H1 (cell line): Measurements from ENCODE around the gene DHX38. TPM values are rescaled to one million over a fixed set of nuclear protein-coding genes. Genes with fewer than 3 reads are reported as not detected.

Source experiments
- CTCF ChIA-PET: fragments of 300-600 bp; sonication (Branson Sonifier 250); formaldehyde crosslinking; loops from one replicate; lab custom pipeline; 2021; ENCODE audit not compliant: partially characterized antibody; lab: Charles Lee
- POLR2A ChIA-PET: fragments of 300-600 bp; sonication (Branson Sonifier 250); formaldehyde crosslinking; loops from one replicate; lab custom pipeline; 2021; ENCODE audit warnings: inconsistent platforms; ENCODE audit not compliant: partially characterized antibody; lab: Charles Lee
- DNase-seq, 2 experiments: peaks; one replicate each; pipeline versions ENCODE4 v3.0.0 to v3.0.0-alpha.2; 2010 to 2022; ENCODE audit warnings: low spot score in 2 of 2, low read depth in 1 of 2, mixed read lengths in 1 of 2
- FAIRE-seq: peaks from 2 replicates; lab custom pipeline; 2011; peaks lifted over from hg19 to GRCh38; lab: Jason Lieb, UNC
- H2AFZ ChIP-seq: 2 replicates; pipeline ENCODE4 v1.8.1; 2012; ENCODE audit warnings: low read length, inconsistent platforms
- H2AK5ac ChIP-seq: 2 replicates; pipeline ENCODE4 v1.6.1; 2013; ENCODE audit warnings: low read depth, low read length
- H2BK120ac ChIP-seq: replicated peaks from 2 replicates; pipeline ENCODE3; 2013; ENCODE audit warnings: low read depth, low read length, inconsistent platforms
- H2BK12ac ChIP-seq: 2 replicates; pipeline ENCODE4 v1.6.1; 2013; ENCODE audit warnings: low read depth, low read length
- H2BK15ac ChIP-seq: 2 replicates; pipeline ENCODE4 v1.6.1; 2013; ENCODE audit warnings: low read length
- H2BK20ac ChIP-seq: 2 replicates; pipeline ENCODE4 v1.6.1; 2013; ENCODE audit warnings: low read length
- H2BK5ac ChIP-seq: 2 replicates; pipeline ENCODE4 v1.6.1; 2013; ENCODE audit warnings: low read depth, low read length
- H3K14ac ChIP-seq: 2 replicates; pipeline ENCODE4 v1.6.1; 2013; ENCODE audit warnings: inconsistent platforms; ENCODE audit not compliant: insufficient read length
- H3K18ac ChIP-seq: 2 replicates; pipeline ENCODE4 v1.6.1; 2013; ENCODE audit warnings: low read length; ENCODE audit errors: extremely low read depth
- H3K23ac ChIP-seq: 2 replicates; pipeline ENCODE4 v1.6.1; 2013; ENCODE audit warnings: inconsistent platforms; ENCODE audit not compliant: insufficient read length
- H3K23me2 ChIP-seq: 2 replicates; pipeline ENCODE4 v1.6.1; 2013; ENCODE audit warnings: low read depth, low read length
- H3K27ac ChIP-seq: 2 replicates; pipeline ENCODE4 v1.6.1; 2011; ENCODE audit warnings: low read depth, low read length, inconsistent platforms
- H3K27me3 ChIP-seq, 4 experiments: replicated peaks in 1 of 4; 1 replicate in 1 of 4; 2 replicates in 3 of 4; pipeline versions ENCODE4 v1.6.1 to v1.8.1; 2011 to 2013; ENCODE audit warnings: low read length in 3 of 4, mild to moderate bottlenecking in 3 of 4, inconsistent platforms in 2 of 4, mixed read lengths in 2 of 4, moderate library complexity in 1 of 4; ENCODE audit not compliant: control insufficient read depth in 3 of 4, insufficient read depth in 3 of 4; ENCODE audit errors: extremely low read depth in 1 of 4
- H3K36me3 ChIP-seq, 4 experiments: 2 replicates each; pipeline versions ENCODE4 v1.6.1 to v1.8.1; 2011 to 2013; ENCODE audit warnings: mild to moderate bottlenecking in 4 of 4, low read length in 3 of 4, moderate library complexity in 2 of 4, control low read depth in 1 of 4, inconsistent platforms in 1 of 4; ENCODE audit not compliant: insufficient read depth in 4 of 4, control insufficient read depth in 2 of 4
- H3K4ac ChIP-seq: replicated peaks from 2 replicates; pipeline ENCODE3; 2013; ENCODE audit warnings: low read length, low read depth, mixed read lengths, inconsistent platforms; ENCODE audit not compliant: insufficient read length
- H3K4me1 ChIP-seq, 4 experiments: replicated peaks in 1 of 4; 1 replicate in 1 of 4; 2 replicates in 3 of 4; pipeline versions ENCODE4 v1.6.1 to v1.8.1; 2011 to 2013; ENCODE audit warnings: low read length in 3 of 4, inconsistent platforms in 2 of 4, mixed read lengths in 1 of 4; ENCODE audit not compliant: insufficient read depth in 4 of 4, control insufficient read depth in 3 of 4
- H3K4me2 ChIP-seq, 2 experiments: 2 replicates each; pipeline versions ENCODE4 v1.6.1 to v1.8.1; 2011 to 2013; ENCODE audit warnings: low read depth in 2 of 2, low read length in 2 of 2, control low read depth in 1 of 2, inconsistent platforms in 1 of 2, mild to moderate bottlenecking in 1 of 2; ENCODE audit not compliant: insufficient read depth in 1 of 2
- H3K4me3 ChIP-seq, 4 experiments: fragments of 200-600, 300-600 bp in 1 of 4; sonication (generic), shearing (Covaris generic), sonication (Bioruptor Twin) in 1 of 4; 2 replicates each; pipeline versions ENCODE4 v1.5.1 to v1.8.1; 2011 to 2016; ENCODE audit warnings: low read length in 4 of 4, low read depth in 3 of 4, control low read depth in 2 of 4, inconsistent platforms in 2 of 4, mild to moderate bottlenecking in 2 of 4, mixed read lengths in 1 of 4, moderate library complexity in 1 of 4; ENCODE audit not compliant: insufficient read depth in 2 of 4; ENCODE audit errors: extremely low read depth in 1 of 4
- H3K56ac ChIP-seq: replicated peaks from 2 replicates; pipeline ENCODE3; 2013; ENCODE audit warnings: low read depth, mild to moderate bottlenecking, mixed read lengths, low read length, inconsistent platforms; ENCODE audit not compliant: insufficient read length
- H3K79me1 ChIP-seq: 2 replicates; pipeline ENCODE4 v1.6.1; 2013; ENCODE audit warnings: low read depth, low read length, control low read depth
- H3K79me2 ChIP-seq, 2 experiments: 2 replicates each; pipeline versions ENCODE4 v1.6.1 to v1.8.1; 2012 to 2013; ENCODE audit warnings: low read length in 2 of 2, mild to moderate bottlenecking in 2 of 2, inconsistent platforms in 1 of 2; ENCODE audit not compliant: insufficient read depth in 2 of 2, control insufficient read depth in 1 of 2
- H3K9ac ChIP-seq, 4 experiments: replicated peaks in 1 of 4; 1 replicate in 1 of 4; 2 replicates in 3 of 4; pipeline versions ENCODE4 v1.6.1 to v1.8.1; 2011 to 2013; ENCODE audit warnings: low read depth in 3 of 4, low read length in 3 of 4, control low read depth in 2 of 4, mild to moderate bottlenecking in 2 of 4, moderate library complexity in 2 of 4, inconsistent platforms in 1 of 4; ENCODE audit errors: extremely low read depth in 1 of 4
- H3K9me3 ChIP-seq, 2 experiments: 2 replicates each; pipeline versions ENCODE4 v1.6.1 to v1.8.1; 2012 to 2013; ENCODE audit warnings: mild to moderate bottlenecking in 2 of 2, moderate library complexity in 2 of 2, control low read depth in 1 of 2, inconsistent platforms in 1 of 2, low read depth in 1 of 2, low read length in 1 of 2, mixed read lengths in 1 of 2; ENCODE audit not compliant: insufficient read depth in 2 of 2
- H4K20me1 ChIP-seq, 2 experiments: replicated peaks in 1 of 2; 2 replicates each; pipeline versions ENCODE3 to v1.8.1; 2011 to 2013; ENCODE audit warnings: inconsistent platforms in 2 of 2, low read length in 2 of 2, mild to moderate bottlenecking in 1 of 2; ENCODE audit not compliant: insufficient read depth in 2 of 2, control insufficient read depth in 1 of 2
- H4K5ac ChIP-seq: 2 replicates; pipeline ENCODE4 v1.6.1; 2013; ENCODE audit warnings: low read length, low read depth, mixed read lengths, inconsistent platforms; ENCODE audit not compliant: insufficient read length
- H4K8ac ChIP-seq: 2 replicates; pipeline ENCODE4 v1.8.0; 2013; ENCODE audit warnings: mild to moderate bottlenecking, moderate library complexity, low read length, inconsistent platforms; ENCODE audit not compliant: insufficient read depth; ENCODE audit errors: extremely low read depth
- H4K91ac ChIP-seq: replicated peaks from 2 replicates; pipeline ENCODE3; 2013; ENCODE audit warnings: low read length, mixed read lengths, inconsistent platforms; ENCODE audit not compliant: insufficient read length
- CHD1 ChIP-seq: IDR thresholded peaks from 2 replicates; pipeline ENCODE4 v1.6.1; 2012; ENCODE audit warnings: low read depth, low read length, improper control_type of control experiment
- CTBP2 ChIP-seq: IDR thresholded peaks from 2 replicates; pipeline ENCODE4 v1.7.0; 2011; ENCODE audit warnings: borderline replicate concordance, mild to moderate bottlenecking, moderate library complexity, mixed read lengths, low read length; ENCODE audit not compliant: insufficient read depth, insufficient read length
- FOSL1 ChIP-seq: IDR thresholded peaks from 2 replicates; pipeline ENCODE4 v1.6.1; 2011; ENCODE audit warnings: mild to moderate bottlenecking, low read depth, low read length, moderate library complexity; ENCODE audit not compliant: insufficient read depth
- GABPA ChIP-seq: IDR thresholded peaks from 2 replicates; pipeline ENCODE4 v1.6.1; 2011; ENCODE audit warnings: mild to moderate bottlenecking, low read length, moderate library complexity, borderline replicate concordance; ENCODE audit not compliant: insufficient read depth
- GTF2F1 ChIP-seq: IDR thresholded peaks from 2 replicates; pipeline ENCODE4 v1.6.1; 2012; ENCODE audit warnings: low read depth, low read length, improper control_type of control experiment, borderline replicate concordance
- JUND ChIP-seq: IDR thresholded peaks from 2 replicates; pipeline ENCODE4 v1.6.1; 2011; ENCODE audit warnings: mild to moderate bottlenecking, improper control_type of control experiment, low read length
- KDM1A ChIP-seq: fragments of 200-600, 300-600 bp; sonication (generic); IDR thresholded peaks from 2 replicates; pipeline ENCODE4 v1.7.1; 2016; ENCODE audit warnings: mild to moderate bottlenecking, low read length, borderline replicate concordance
- KDM4A ChIP-seq: IDR thresholded peaks from one replicate; pipeline ENCODE4 v1.7.1; 2012; ENCODE audit warnings: low read depth, mild to moderate bottlenecking, moderate library complexity, low read length, inconsistent platforms; ENCODE audit not compliant: severe bottlenecking
- KDM5A ChIP-seq: fragments of 200-600 bp; IDR thresholded peaks from 2 replicates; pipeline ENCODE4 v1.7.1; 2012; ENCODE audit warnings: mild to moderate bottlenecking, low read length, inconsistent platforms, mixed read lengths
- MAFK ChIP-seq: IDR thresholded peaks from 2 replicates; pipeline ENCODE4 v1.6.1; 2012; ENCODE audit warnings: low read depth, mild to moderate bottlenecking, improper control_type of control experiment, low read length
- POU5F1 ChIP-seq: IDR thresholded peaks from 2 replicates; pipeline ENCODE4 v1.6.1; 2011; ENCODE audit warnings: low read depth, mild to moderate bottlenecking, low read length, moderate library complexity
- RNF2 ChIP-seq: fragments of 200-900, 300-1000 bp; sonication (generic); IDR thresholded peaks from 2 replicates; pipeline ENCODE4 v1.7.1; 2016; ENCODE audit warnings: borderline replicate concordance, low read depth, mild to moderate bottlenecking, antibody characterized with exemption, low read length; ENCODE audit not compliant: poor library complexity, severe bottlenecking; ENCODE audit errors: missing control alignments
- SIX5 ChIP-seq: IDR thresholded peaks from 2 replicates; pipeline ENCODE4 v1.6.1; 2011; ENCODE audit warnings: mild to moderate bottlenecking, low read depth, low read length
- SP2 ChIP-seq: IDR thresholded peaks from 2 replicates; pipeline ENCODE4 v1.6.1; 2012; ENCODE audit warnings: mild to moderate bottlenecking, low read length, inconsistent platforms
- SP4 ChIP-seq: IDR thresholded peaks from 2 replicates; pipeline ENCODE4 v1.6.1; 2012; ENCODE audit warnings: low read length, inconsistent platforms
- TBP ChIP-seq: IDR thresholded peaks from 2 replicates; pipeline ENCODE4 v1.6.1; 2011; ENCODE audit warnings: low read depth, low read length, improper control_type of control experiment
- polyA plus RNA-seq, 7 experiments: library from polyadenylated mRNA; depleted of rRNA in 3 of 7; stranded (reverse) in 5 of 7; unstranded in 2 of 7; fragments of >200 nt in 5 of 7; fragments of 200-250 nt in 2 of 7; gene quantifications; 1 replicate in 5 of 7; 2 replicates in 1 of 7; 4 replicates in 1 of 7; pipeline versions ENCODE4 v1.2.1 to v1.2.3, GENCODE V29; 2011 to 2013; ENCODE audit warnings: missing spikeins in 2 of 7, mixed read lengths in 2 of 7
- total RNA-seq: library from RNA; stranded (reverse); fragmentation: NEBNext Ultra II Directional; extraction: Animal tissue kit (Norgen Biotek cat#: 25700); gene quantifications from 2 replicates; pipeline ENCODE4 v1.2.1, GENCODE V29; 2021

Gene DHX38
- total and polyA plus RNA-seq, 2 of the 8 experiments (the other 6 are each of a cell fraction or from before 2014, with no cell fraction given), result 27.3 to 53.5 TPM

DNA sequence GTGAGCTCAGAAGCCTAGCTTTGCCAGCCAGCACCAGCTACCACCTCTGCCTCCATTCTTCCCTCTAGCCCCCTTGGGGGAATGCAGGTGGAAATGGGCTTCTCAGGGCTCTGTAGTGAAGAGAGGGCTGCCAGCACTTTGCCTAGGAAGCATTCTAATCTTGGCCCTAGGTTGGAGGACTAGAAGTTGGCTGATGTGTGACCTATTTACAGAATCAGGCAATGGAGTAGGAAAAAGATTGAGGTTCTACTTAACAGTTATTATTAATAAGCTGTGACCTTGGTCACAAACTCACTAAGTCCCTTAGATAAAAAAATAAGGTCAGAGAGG is 19.9 kb downstream of the DHX38 start:
- Histone ChIP-seq H3K27ac (no peak overlapping the region), H2AK5ac (no peak overlapping the region), H3K56ac (no peak overlapping the region), H2BK120ac (no peak overlapping the region), H3K14ac (no peak overlapping the region), H3K79me2 (no peaks in the 10 kb centered on the region), H4K20me1 (no peaks in the 10 kb centered on the region), H2AFZ (no peak overlapping the region)
- POLR2A ChIA-PET, result no interaction called here
- CTCF ChIA-PET, result interaction anchor here (1.3 kb wide), 1 partner anchor 19 kb away, joined by 4 read pairs; no protein-coding TSS in a partner anchor
- no peak for TF ChIP-seq FOSL1
- TF ChIP-seq RNF2, result no peak
- TF ChIP-seq JUND, result no peak
- TF ChIP-seq GABPA, result no peak
- TF ChIP-seq SIX5, result no peak
- no peak for TF ChIP-seq KDM4A
- no peak for TF ChIP-seq KDM5A
- no peak for TF ChIP-seq CTBP2
- no peak for TF ChIP-seq SP4
- no peak for TF ChIP-seq CHD1
- TF ChIP-seq POU5F1, result no peak
- TF ChIP-seq MAFK, result no peak
- no peak for TF ChIP-seq TBP
- TF ChIP-seq KDM1A, result no peak
- no peak for TF ChIP-seq SP2
- no peak for TF ChIP-seq GTF2F1
- TF ChIP-seq, all 59 proteins: peak for 0
- Histone ChIP-seq H3K23me2 (no peaks in the 10 kb centered on the region), H3K4me3 (no peak overlapping the region), H3K4ac (no peak overlapping the region), H3K18ac (no peak overlapping the region), H3K79me1 (no peaks in the 10 kb centered on the region), H3K4me1 (no peaks in the 10 kb centered on the region), H3K27me3 (no peaks in the 10 kb centered on the region), H4K5ac (no peak overlapping the region), H3K4me2 (no peak overlapping the region), H2BK15ac (no peak overlapping the region), H3K9ac (no peak overlapping the region), H3K23ac (no peak overlapping the region), H4K91ac (no peak overlapping the region), H3K9me3 (no peaks in the 10 kb centered on the region), H2BK12ac (no peak overlapping the region), H4K8ac (no peak overlapping the region), H2BK20ac (no peak overlapping the region), H2BK5ac (no peak overlapping the region), H3K36me3 (peaks cover 15 to 40% (median 30%) of the 10 kb centered on the region in 4 experiments)
- FAIRE-seq, result no peak
- no peak for DNase-seq
